ENCODE measurements around the gene CUL4A.

Gene CUL4A

DNA sequence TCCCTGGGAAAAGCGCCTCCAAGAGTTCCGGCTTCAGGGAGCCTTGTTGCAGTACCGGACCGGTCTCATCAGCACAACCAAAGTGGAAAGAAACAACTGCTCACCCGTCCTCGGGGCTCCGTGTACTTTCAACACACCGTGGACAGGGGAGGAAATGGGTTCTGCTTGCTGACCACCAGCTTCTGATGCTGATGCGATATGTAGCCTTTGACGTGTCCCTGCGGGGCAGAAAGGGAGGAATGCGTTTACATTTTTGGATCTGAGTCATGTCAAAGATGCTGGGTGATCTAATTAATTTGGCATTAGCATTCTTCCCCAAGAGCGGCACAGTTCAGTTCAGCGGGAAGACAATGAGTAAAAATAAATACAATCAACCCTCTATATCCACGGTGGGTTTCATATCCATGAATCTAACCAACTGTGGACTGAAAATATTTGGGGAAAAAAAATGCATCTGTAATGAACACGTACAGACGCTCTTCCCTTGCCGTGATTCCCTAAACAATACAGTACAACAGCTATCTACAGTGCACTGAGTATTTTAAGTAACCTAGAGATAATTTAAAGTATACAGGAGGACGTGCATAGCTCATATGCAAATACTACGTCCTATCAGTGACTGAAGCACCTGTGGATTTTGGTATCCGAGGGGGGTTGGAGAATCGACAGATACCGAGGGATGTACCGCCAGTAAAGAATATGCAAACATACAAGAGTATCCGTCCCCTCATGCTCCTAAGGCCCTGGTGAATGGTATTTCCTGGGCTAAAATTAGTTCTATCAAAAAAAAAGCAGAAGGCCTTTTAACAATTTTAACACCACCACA, 31.1 kb upstream of the CUL4A start:
- Histone ChIP-seq H4K20me1 (peaks cover 28% of the 10 kb centered on the region), H3K9me3 (no peaks in the 10 kb centered on the region), H3K4me2 (no peak overlapping the region), H3K4me3 (no peak overlapping the region), H3K9ac (peak overlapping the region; percentile 1; the same call in 1 of the 2 replicates), H3K36me3 (peaks cover 91% of the 10 kb centered on the region), H3K27me3 (no peaks in the 10 kb centered on the region), H3K4me1 (no peaks in the 10 kb centered on the region), H3K27ac (no peak overlapping the region)
- no peak for TF ChIP-seq Cebpa-rat (IDR thresholded peaks at IDR 0.05)

DNA sequence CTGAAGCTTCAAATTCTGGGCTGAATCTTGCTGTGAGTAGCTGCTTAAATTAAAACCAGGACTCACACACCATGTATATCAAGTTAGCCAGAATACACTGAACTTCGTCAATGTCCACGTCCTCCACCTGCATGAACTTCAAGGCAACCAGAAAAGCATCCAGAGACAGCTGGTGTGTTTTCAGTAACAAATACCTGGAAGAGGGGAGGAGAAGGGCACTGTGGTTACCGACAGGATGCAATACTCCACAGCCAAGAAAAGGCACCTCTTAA, 30.6 kb upstream of the CUL4A start:
- no peak overlapping the region for H3K9ac ChIP-seq
- peaks cover 96% of the 10 kb centered on the region for H3K36me3 ChIP-seq
- H3K4me2 ChIP-seq, result no peak overlapping the region
- H3K27ac ChIP-seq, result no peak overlapping the region
- no peaks in the 10 kb centered on the region for H3K4me1 ChIP-seq
- H3K4me3 ChIP-seq, result no peak overlapping the region
- no peak for TF ChIP-seq Cebpa-rat (IDR thresholded peaks at IDR 0.05)
- no peaks in the 10 kb centered on the region for H3K27me3 ChIP-seq
- peaks cover 29% of the 10 kb centered on the region for H4K20me1 ChIP-seq
- no peaks in the 10 kb centered on the region for H3K9me3 ChIP-seq

- no peak for TF ChIP-seq Cebpa-rat (IDR thresholded peaks at IDR 0.05)
- Histone ChIP-seq H3K4me1 (peaks cover 1% of the 10 kb centered on the region), H3K36me3 (peaks cover 97% of the 10 kb centered on the region), H4K20me1 (peaks cover 37% of the 10 kb centered on the region), H3K4me3 (no peak overlapping the region), H3K4me2 (no peak overlapping the region), H3K27me3 (no peaks in the 10 kb centered on the region), H3K27ac (no peak overlapping the region), H3K9me3 (no peaks in the 10 kb centered on the region), H3K9ac (no peak overlapping the region)
These were observed 29.8 kb upstream of the CUL4A start for GRCh38 chr13:113179374-113180230.

DNA sequence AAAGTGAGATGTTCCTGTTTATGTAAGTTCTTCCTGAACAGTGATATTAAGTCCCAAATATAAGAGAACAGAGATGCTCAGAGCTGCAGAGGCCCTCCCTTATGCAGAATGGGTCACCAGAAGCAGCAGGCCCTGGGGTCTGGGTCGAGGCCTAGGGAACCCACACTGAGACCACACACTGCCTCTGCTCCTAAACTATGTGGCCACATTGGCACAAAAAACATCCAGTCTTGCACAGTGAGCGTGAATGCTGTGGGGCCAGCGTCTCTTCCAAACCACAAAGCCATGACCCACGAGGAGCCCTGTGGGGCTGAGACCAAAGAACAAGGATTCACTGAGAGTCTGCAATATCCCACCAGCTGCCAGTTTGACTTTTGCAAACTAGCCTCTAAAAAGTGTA, 27.4 kb upstream of the CUL4A start:
- Histone ChIP-seq H3K27ac (no peak overlapping the region), H3K27me3 (no peaks in the 10 kb centered on the region), H3K4me2 (no peak overlapping the region), H3K4me1 (peaks cover 14% of the 10 kb centered on the region), H3K9ac (no peak overlapping the region), H3K36me3 (peaks cover 95% of the 10 kb centered on the region), H4K20me1 (peaks cover 53% of the 10 kb centered on the region), H3K9me3 (no peaks in the 10 kb centered on the region), H3K4me3 (no peak overlapping the region)
- no peak for TF ChIP-seq Cebpa-rat (IDR thresholded peaks at IDR 0.05)

DNA sequence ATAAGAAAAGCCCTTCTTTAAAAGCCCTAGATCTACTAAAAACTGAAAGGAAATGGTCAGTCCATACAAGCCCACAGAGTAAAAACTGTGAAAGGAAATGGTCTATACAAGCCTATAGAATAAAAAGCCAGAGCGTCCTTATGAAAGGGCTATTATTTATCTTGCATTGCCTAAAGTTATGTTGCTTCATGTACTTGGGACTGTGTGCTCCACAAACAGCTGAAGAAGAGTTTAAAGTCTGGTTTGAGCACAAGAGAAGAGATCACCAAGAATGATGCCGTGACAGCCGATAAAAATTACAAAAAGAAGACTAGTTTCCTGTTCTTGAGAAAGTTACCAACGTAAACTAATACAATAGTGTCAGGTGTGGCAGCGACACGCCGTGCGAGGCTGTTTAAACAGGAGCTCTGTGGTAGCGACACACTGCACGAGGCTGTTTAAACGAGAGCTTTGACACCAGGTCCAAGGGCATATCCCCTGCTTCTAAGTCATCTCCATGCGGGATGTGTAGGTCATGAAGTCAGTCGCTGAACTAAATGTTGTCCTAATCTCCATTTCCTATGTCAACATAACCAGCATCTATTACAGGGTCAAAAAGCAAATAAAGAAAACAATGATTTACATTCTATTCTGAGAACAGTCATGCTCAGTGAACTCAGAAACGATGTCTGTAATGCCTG, 25.8 kb upstream of the CUL4A start:
- Histone ChIP-seq H3K4me1 (peaks cover 14% of the 10 kb centered on the region), H3K4me3 (no peak overlapping the region), H3K27ac (no peak overlapping the region), H3K9me3 (no peaks in the 10 kb centered on the region), H3K4me2 (no peak overlapping the region), H3K36me3 (peaks cover 95% of the 10 kb centered on the region), H4K20me1 (peaks cover 67% of the 10 kb centered on the region), H3K9ac (no peak overlapping the region), H3K27me3 (no peaks in the 10 kb centered on the region)
- no peak for TF ChIP-seq Cebpa-rat (IDR thresholded peaks at IDR 0.05)

DNA sequence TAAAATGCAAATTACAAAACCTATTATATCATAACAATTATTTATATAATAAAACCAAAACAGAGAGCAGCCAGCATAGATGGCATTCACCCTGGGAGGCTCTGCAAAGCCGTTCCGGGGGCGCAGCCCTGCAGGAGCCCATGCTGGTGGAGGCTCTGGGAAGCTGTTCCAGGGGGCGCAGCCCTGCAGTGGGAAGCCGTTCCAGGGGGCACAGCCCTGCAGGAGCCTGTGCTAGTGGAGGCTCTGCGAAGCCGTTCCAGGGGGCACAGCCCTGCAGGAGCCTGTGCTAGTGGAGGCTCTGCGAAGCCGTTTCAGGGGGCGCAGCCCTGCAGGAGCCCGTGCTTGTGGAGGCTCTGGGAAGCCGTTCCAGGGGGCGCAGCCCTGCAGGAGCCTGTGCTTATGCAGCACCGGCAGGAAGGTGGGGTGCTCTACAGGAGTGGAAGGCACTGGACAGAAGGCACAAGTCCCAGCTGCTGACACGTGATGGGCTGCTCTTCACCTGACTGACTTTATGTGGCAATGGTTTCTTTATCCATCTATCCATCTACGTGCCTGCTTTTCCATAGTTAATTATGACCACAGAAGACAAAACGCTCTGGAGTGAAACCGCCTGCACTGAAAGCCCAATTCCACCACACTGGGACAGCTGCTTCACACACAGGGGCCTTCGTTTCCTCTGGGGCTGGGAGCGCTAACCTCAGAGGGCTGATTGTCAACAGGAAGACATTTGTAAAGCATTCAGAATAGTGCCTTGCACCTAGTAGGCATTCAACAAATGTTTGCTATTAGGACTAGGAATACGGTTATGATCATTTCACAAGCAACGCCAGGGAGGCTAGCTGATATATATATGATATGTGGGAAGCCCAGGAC, 24.6 kb upstream of the CUL4A start:
- peaks cover 14% of the 10 kb centered on the region for H3K4me1 ChIP-seq
- H3K4me3 ChIP-seq, result no peak overlapping the region
- H4K20me1 ChIP-seq, result peaks cover 66% of the 10 kb centered on the region
- peak overlapping the region; percentile 2 for H3K4me2 ChIP-seq
- no peak for TF ChIP-seq Cebpa-rat (IDR thresholded peaks at IDR 0.05)
- H3K9ac ChIP-seq, result no peak overlapping the region
- H3K27me3 ChIP-seq, result no peaks in the 10 kb centered on the region
- no peak overlapping the region for H3K27ac ChIP-seq
- H3K36me3 ChIP-seq, result peaks cover 95% of the 10 kb centered on the region
- H3K9me3 ChIP-seq, result no peaks in the 10 kb centered on the region

- Histone ChIP-seq H4K20me1 (peaks cover 60% of the 10 kb centered on the region), H3K36me3 (peaks cover 95% of the 10 kb centered on the region), H3K27me3 (no peaks in the 10 kb centered on the region), H3K4me1 (peaks cover 14% of the 10 kb centered on the region), H3K9me3 (no peaks in the 10 kb centered on the region), H3K4me2 (no peak overlapping the region), H3K4me3 (no peak overlapping the region), H3K27ac (no peak overlapping the region), H3K9ac (no peak overlapping the region)
- no peak for TF ChIP-seq Cebpa-rat (IDR thresholded peaks at IDR 0.05)
These were observed 23.1 kb upstream of the CUL4A start for GRCh38 chr13:113186061-113186900.

DNA sequence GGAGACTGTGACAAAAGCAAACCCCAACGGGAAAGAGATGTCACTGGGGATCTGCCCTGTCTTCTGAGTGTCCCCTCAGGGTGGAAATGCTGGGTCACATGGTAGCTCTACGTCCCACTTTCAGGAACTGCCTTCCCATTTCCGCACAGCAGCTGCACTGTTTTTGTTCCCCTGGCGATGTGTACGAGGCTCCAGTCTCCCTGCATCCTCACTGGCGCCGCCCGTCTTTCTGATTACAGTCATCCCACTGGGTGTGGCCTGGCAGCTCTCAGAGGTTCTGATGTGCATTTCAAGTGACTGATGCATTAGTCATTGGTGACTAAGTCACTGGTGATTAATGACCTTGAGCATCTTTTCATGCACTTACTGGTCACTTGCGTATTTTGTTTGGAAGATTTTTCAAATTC, 22.1 kb upstream of the CUL4A start:
- peaks cover 98% of the 10 kb centered on the region for H3K36me3 ChIP-seq
- no peak overlapping the region for H3K4me2 ChIP-seq
- H3K4me1 ChIP-seq, result peaks cover 14% of the 10 kb centered on the region
- no peaks in the 10 kb centered on the region for H3K9me3 ChIP-seq
- no peak overlapping the region for H3K4me3 ChIP-seq
- H3K27ac ChIP-seq, result no peak overlapping the region
- no peak for TF ChIP-seq Cebpa-rat (IDR thresholded peaks at IDR 0.05)
- peaks cover 61% of the 10 kb centered on the region for H4K20me1 ChIP-seq
- no peaks in the 10 kb centered on the region for H3K27me3 ChIP-seq
- no peak overlapping the region for H3K9ac ChIP-seq
